Heart left ventricle (tissue), 13 donors: Measurements from ENCODE around the gene CUX1.
"Not testable (repeated sequence)": the region's sequence is repeated elsewhere in the genome, so short reads cannot be mapped to it uniquely, and the experiment has no call there.

ENCODE experiments used
- CTCF ChIP-seq, 12 donors: fragments of 200-600 bp; sonication (generic) in 4 of 12; IDR thresholded peaks; one replicate each; pipeline versions ENCODE4 v1.5.0 to v1.8.0; 2018 to 2022; ENCODE audit warnings: antibody characterized with exemption in 12 of 12, mild to moderate bottlenecking in 5 of 12
- POLR2A ChIP-seq, 2 donors: fragments of 450-650 bp; IDR thresholded peaks; one replicate each; pipeline ENCODE4 v1.6.1; 2017; ENCODE audit warnings: antibody characterized with exemption in 2 of 2, mild to moderate bottlenecking in 2 of 2, moderate library complexity in 2 of 2
- donor health status: ischemic (EF 13 %, LVEDD 7.1; RV severe dilation, severe dysfunction).
- donor health status: DM: no; HTN: yes; CAD: no.
- donor health status: DM: no; HTN: no; CAD: no.
- donor health status: ischemic (EF 25% LVEDD 6.9; RV normal size, moderate dysfunction).
- donor health status: ischemic (EF 25% LVEDD 5.7; RV mildly dilated, moderate dysfunction).
- donor health status: ischemic (EF 35%, LVEDD 5.7; RV mildly dilated, moderate dysfunction).
- donor health status: nonischemic (EF 11% LVEDD 7.7; RV severe dilation, severe dysfunction).
- donor health status: DM: yes; HTN: yes; CAD: no.
- donor health status: PGD.
- donor health status: ischemic (EF 29% LVEDD 5.4; RV normal size, mild dysfunction).
- donor health status: nonischemic (EF 23%, LVEDD 6.1; RV moderate dilation, normal function).

GRCh38 chr7:102329366-102329765, 511.9 kb downstream of the CUX1 start:
- TF ChIP-seq CTCF, POLR2A (IDR thresholded peaks at IDR 0.05): not testable (repeated sequence)
